ENCODE data around the gene UBAP1.
"Not testable (repeated sequence)": the region's sequence is repeated elsewhere in the genome, so short reads cannot be mapped to it uniquely, and the experiment has no call there.

DNA sequence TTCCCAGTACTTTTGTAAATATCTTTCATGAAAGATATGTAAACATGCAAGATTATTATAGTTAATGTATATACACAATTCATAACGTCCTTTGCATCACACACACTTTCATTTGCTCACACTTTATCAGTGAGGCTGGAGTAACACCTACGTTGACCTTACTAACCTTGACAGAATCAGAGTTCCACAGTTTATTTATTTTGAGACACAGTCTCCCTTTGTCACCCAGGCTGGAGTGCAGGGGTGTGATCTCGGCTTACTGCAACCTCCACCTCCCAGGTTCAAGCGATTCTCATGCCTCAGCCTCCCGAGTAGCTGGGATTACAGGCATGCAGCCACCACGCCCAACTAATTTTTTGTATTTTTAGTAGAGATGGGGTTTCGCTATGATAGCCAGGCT is 122.2 kb downstream of the UBAP1 start:
- not testable (repeated sequence) for TF ChIP-seq CTCF (conservative IDR thresholded peaks at IDR 0.05; ENCODE audit: low read depth, low read length); POLR2A (IDR thresholded peaks at IDR 0.05; ENCODE audit: low read depth, low read length); MAFK (IDR thresholded peaks at IDR 0.05; ENCODE audit: low read depth, low read length); RFX5 (IDR thresholded peaks at IDR 0.05; ENCODE audit: low read depth, low read length); MXI1 (IDR thresholded peaks at IDR 0.05; ENCODE audit: borderline replicate concordance, low read depth, low read length); CEBPB (IDR thresholded peaks at IDR 0.05; ENCODE audit: low read depth, low read length); SMC3 (IDR thresholded peaks at IDR 0.05; ENCODE audit: low read depth, low read length); RCOR1 (IDR thresholded peaks at IDR 0.05; ENCODE audit: insufficient replicate concordance, low read length); MAZ (IDR thresholded peaks at IDR 0.05; ENCODE audit: borderline replicate concordance, low read depth, low read length); RAD21 (IDR thresholded peaks at IDR 0.05; ENCODE audit: low read length); BHLHE40 (IDR thresholded peaks at IDR 0.05; ENCODE audit: low read depth, low read length); ELK1 (IDR thresholded peaks at IDR 0.05; ENCODE audit: borderline replicate concordance, low read depth, low read length); CHD1 (IDR thresholded peaks at IDR 0.05; ENCODE audit: low read depth, low read length)
- TF ChIP-seq, protein P1, sequence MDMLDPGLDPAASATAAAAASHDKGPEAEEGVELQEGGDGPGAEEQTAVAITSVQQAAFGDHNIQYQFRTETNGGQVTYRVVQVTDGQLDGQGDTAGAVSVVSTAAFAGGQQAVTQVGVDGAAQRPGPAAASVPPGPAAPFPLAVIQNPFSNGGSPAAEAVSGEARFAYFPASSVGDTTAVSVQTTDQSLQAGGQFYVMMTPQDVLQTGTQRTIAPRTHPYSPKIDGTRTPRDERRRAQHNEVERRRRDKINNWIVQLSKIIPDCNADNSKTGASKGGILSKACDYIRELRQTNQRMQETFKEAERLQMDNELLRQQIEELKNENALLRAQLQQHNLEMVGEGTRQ (IDR thresholded peaks at IDR 0.05; ENCODE audit: low read depth, low read length): not testable (repeated sequence)

Data from IMR-90 (cell line).